Measurements from ENCODE around the gene SCAF8.
A peak's percentile ranks its signal among the peaks of the same experiment; 100 is the strongest.
"Not testable (repeated sequence)": the region's sequence is repeated elsewhere in the genome, so short reads cannot be mapped to it uniquely, and the experiment has no call there.

The SCAF8 gene

DNA sequence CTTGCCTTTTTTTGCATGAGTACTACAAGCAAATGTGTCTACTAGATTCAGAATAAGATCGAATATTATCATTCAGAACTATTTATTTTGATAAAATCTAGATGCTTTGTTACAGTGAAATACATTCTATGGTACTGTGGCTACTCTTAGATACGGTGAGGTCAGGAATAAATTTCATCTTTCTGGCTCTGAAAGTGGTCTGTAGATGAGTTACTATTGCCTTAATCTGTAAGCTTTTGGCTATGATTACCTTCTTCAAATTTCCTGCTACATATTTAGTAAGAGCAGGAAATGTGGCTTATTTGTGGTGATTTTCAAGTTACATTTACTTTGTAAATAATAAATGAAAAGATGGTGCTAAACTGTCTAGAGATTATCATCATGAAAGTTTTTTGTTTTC lies 50.0 kb downstream of the SCAF8 start:
- no peak for DNase-seq

DNA sequence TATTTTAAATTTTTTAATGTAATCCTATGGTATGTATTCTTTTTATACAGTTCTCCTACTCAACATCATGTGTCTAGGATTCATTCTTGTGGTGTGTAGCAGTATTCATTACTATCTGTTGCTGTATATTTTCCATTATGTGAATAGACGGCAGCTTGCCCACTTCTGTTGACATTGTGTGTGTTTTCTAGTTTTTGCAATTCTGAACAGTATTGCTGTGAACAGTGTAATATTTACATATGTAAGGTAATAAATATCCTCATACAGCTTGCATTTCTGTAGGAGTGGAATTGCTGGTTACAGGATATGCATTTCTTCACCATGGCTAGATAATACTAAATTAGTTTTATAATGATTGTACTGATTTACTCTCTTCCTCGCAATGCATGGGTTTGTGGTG lies 51.9 kb downstream of the SCAF8 start:
- DNase-seq: no peak

DNA sequence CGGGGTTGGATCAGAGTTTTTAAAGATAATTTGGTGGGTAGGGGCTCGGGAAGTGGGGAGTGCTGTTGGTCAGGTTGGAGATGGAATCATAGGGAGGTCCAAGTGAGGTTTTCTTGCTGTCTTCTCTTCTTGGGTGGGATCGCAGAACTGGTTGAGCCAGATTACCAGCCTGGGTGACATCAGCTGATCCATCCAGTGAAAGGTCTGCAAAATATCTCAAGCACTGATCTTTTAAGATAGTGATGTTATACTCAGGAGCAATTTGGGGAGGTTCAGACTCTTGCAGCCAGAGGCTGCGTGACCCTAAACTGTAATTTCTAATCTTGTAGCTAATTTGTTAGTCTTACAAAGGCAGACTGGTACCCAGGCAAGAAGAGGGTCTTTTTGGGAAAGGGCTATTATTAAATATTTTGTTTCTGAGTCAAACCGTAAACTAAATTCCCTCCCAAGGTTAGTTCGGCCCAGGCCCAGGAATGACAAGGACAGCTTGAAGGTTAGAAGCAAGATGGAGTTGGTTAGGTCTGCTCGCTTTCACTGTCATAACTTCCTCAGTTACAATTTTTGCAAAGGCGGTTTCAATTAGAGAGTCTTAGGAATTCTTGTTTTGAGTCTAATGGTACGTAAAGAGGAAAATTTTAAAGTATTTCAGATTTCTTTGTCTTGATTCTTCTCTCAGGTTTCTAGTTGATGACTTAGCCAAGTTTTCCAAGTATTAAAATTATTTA lies 53.1 kb downstream of the SCAF8 start:
- DNase-seq: no peak

DNA sequence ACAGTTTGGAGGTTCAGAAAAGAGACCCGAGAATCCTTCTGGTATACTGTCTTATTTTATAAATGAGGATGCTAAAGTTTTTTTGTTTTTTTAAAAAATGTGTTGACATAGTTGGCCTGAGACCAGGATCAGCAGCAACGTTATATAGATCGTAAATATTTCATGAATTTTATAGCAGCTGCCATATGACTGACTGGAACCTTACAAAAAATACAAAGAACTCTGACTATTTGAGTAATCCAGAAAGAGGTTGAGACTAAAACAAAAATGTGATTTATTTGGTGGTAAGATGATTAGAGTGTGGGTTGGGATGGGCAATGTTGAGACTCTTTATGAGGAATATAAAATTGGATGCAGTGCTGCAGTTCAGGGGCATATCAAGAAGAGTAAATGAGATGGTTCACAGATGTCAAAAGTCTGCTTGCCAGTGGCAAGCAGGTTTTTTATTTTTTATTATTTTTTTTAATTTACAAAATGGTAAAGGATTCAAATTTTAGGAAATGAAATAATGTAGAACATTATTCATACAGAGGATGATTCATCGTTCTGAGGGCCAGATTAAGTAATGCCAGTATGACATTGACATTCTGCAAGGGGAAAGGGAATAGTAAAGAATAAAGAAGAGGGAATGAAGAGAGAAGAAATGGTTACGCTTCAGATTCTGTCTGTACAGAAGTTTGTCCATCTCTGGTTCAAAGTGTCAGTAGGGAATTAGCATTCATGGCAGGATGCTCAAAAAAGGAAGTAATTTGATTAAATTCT lies 58.5 kb downstream of the SCAF8 start:
- no peak for DNase-seq

DNA sequence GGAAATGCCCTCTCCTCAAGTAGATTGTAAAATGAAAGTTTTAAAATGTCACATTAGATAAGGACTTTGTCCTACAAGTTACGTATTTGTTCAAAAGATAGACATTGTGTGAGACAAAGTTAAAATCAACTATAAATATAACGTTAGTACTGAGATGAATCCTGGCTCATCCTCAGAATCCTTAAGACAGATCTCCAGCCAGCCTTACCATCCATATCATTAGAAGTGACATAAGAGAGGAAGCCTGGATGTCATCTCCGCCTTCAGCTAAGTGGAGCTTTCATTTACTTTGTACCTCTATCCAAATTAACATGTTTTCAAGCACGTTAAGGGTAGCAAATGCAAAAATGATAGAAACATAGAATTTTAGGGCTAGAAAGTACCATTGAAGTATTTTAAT lies 59.1 kb downstream of the SCAF8 start:
- no peak for DNase-seq

DNA sequence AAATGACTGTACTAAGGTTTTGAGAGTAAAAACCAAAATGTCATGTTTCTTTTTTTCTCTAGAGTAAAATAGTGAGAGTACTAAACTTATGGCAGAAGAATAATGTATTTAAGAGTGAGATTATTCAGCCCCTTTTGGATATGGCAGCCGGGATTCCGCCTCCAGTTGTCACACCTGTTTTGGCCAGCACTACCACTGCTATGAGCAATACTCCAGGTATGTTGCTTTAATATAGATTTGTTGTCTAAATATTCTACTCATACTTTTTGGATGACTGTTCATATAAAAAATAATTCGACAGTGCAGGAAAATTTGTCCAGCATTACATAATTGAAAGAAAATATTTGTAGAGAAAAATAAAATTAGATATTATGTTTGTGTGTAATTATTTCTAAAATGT lies 59.5 kb downstream of the SCAF8 start:
- peak; percentile 24 for DNase-seq

DNA sequence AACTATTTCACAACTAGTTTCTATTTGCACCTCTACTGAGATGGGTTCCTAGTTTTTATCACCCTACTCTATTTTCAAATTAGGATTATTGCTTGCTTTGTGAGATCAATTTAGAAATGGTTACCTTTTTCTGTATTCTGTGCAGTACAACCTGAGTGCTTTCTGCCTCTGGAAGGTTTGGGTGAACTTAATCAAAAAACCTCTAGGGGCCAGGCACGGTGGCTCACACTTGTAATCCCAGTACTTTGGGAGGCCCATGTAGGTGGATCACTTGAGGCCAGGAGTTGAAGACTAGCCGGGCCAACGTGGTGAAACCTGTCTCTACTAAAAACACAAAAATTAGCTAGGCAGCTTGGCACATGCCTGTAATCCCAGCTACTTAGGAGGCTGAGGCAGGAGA lies 63.3 kb downstream of the SCAF8 start:
- DNase-seq: no peak

DNA sequence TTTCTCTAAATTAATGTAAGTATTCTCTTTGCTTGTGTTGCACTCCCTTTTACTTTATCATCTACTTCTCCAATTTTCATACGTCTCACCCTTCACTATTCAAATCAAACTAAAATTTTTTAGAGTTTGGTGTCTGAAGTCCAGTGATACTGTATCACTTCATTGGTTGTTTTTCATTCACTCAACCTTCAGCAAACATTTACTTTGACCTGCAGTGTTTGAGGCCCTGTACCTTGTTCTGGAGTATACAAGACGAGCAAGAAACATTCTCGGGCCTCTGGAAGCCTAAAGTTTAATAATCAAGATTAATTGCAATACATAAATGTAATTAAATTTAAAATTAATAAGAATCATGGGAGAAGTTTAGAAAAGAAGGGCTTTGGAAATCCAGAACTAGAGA lies 64.6 kb downstream of the SCAF8 start:
- DNase-seq: no peak

DNA sequence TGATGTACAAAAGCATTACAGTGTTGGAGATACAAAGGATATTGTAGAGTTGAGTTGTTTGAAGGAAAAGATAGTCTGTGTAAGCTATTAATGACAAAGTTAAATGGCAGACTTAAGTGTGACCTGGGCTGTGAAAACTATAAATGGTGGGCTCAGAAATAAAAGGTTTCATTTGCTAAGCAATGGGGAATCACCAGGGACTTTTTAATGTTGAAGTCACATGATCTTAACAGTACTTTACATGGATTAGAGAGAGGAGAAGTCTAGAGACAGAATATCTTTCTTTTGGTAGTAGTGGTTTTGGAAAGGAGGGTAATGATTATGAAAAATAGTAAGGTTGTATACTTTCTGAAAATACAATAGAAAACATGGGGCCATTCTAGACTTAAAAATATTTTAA lies 67.1 kb downstream of the SCAF8 start:
- no peak for DNase-seq

DNA sequence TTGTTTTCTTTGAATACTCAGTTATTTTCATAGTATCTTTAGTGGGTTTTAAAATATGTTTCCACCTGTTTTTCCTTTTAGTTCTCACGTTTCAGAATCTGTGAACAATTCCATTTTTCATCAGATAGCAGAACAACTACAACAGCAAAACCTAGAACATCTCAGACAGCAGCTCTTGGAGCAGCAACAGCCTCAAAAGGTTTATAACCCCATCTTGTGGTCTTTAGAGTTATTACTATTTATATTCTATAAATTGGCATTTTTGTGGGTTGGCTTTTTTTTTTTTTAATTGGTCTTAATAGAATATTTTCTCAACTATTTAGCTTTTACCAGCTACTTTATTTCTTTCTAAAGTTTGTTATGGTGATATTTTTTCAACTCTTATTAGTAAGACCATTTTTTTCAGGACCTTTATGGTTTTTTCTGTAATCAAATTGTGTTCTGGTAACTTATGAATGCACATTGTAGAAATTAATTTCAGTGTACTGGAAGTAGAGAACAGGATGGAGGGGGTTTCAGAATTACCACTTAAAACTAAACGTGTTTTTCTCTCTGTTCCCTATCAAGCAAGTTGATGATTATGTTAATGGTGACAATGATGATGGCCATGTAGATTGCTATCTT lies 72.2 kb downstream of the SCAF8 start:
- DNase-seq: no peak

DNA sequence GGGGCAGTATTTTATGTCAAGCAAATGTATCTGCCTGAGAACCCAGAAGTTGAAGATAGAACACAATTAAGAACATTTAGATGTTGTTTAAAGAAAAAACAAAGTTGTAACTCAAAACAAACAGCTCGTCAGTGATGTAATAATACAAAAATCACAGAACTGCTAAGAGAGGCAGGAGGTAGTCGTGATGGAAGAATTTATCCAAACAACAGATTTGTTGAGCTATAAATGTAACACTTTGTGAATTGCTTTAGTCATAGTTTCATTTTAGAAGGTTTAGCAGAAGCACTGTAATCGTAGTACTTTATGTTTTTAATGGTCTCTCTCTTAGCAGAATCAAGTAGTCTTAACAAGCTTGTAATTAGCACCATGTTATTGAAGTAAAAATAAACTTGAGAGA lies 73.6 kb downstream of the SCAF8 start:
- DNase-seq: no peak

DNA sequence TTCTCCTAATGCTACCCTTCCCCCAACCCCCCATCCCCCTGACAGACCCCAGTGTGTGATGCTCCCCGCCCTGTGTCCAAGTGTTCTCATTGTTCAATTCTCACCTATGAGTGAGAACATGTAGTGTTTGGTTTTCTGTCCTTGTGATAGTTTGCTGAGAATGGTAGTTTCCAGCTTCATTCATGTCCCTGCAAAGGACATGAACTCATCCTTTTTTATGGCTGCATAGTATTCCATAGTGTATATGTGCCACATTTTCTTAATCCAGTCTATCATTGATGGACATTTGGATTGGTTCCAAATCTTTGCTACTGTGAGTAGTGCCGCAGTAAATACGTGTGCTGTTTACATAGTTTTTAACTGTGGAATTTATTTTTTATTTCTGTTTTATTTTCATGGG lies 78.4 kb downstream of the SCAF8 start:
- DNase-seq: not testable (repeated sequence)

DNA sequence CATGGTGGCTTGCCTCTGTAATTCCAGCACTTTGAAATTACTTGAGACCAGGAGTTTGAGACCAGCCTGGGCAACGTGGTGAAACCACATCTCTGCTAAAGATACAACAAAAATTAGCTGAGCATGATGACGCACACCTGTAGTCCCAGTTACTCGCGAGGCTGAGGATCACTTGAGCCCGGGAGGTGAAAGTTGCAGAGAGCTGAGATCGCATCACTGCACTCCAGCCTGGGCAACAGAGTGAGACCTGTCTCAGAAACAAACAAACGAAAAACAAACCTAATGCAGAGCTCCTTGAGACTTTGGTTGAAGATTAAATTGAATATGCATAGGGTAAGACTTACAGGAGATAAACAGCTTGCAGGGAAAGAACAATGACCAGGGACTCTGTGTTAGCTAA lies 80.8 kb downstream of the SCAF8 start:
- no peak for DNase-seq

DNA sequence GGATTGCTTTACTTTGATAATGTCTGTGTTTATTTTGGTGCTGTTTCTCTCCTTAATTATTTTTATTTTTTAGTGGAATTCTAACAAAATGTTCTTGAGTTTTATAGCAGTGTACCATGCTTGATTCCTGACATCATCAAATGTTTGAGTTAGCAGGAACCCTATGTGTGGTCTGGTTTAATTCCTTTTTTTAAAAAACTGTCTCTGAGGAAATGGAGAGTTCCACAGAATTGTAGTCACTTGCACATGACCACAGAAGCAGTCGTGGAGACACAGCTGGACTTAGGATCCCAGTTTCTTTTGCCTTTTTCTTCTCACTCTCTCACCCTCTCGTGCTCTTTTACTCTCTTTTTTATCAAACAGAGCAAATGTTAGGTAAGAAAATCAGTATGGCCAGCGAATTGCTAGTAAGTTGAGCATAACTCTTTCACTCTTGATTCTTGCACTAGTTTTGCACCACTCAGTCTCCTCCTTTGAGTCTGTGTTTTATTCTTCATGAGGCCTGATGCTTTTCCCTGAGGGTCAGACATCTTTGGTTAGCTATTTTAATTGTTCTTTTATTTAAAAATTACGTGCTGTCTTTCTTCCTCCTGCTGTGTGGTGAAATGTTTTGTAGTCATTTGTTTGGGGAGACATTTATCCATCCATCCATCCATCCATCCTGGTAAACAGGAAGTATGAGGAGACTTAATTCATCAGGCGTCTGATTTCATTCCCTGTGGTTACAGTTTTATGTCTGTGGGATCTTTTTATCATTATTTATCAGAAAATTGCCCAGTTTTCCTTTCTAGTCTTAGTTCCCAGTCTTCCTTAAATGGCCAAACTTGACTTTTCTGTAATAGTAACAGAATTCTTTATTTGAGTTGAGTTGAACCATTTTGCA lies 83.0 kb downstream of the SCAF8 start:
- DNase-seq: no peak

DNA sequence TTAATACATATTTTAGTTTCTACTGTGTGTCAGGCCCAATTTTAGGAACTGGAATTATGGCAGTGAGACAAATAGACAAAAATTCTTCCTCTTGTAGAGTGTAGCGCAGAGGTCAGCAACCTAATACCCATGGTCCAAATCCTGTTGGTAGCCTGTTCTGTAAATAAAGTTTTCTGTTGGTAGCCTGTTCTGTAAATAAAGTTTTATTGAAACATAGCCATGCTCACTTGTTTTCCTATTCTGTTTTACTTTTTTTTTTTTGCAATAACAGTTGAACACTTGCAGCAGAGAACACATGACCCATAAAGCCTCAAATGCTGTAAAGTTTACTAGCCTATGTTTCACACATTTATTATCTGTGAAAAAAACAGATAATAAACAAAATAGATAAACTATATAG lies 87.9 kb downstream of the SCAF8 start:
- DNase-seq: no peak

DNA sequence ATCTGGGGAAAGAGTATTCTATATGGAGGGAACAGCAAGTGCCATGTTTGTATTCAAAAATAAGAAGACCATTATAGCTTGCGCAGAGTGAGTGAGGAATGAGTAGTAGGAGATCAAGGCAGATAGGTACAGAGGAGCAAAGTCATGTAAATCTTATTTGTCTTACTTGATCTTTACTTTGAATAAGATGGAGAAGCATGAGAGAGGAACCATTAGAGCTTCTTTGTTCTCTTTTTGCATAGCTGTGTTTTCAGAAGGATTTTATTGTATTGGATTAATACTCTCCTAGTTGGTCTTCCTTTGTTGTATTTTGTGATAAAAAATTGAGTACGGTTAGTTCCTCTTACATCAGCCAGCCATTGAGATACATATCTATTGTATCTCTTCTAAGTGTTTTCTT lies 88.4 kb downstream of the SCAF8 start:
- no peak for DNase-seq

DNA sequence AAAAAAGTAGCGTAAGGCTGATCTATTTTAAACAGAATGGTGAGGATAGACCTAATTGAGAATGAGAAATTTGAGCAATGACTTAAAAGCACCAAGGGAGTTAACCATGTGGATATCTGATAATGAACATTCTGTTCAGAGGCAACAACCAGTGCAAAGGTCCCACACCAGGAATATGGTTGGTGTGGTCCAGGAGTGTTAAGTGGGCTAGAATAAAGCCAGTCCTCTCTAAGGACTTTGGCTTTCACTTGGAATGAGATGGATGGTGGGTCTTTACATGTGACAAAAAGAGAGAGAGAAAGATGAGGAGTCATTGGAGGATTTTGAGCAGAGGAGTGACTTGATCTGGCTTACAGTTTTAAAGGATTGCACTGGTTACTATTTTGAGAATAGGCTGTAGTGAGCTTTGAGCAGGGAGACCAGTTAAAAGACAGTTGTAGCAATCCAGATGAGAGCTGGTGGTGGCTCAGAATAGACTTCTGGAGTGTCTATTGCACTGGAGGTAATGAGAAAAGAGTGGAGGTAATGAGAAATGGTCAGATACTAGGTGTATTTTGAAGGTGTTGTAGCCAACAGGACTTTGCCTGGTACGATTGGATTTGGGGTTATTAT lies 89.8 kb downstream of the SCAF8 start:
- DNase-seq: no peak

DNA sequence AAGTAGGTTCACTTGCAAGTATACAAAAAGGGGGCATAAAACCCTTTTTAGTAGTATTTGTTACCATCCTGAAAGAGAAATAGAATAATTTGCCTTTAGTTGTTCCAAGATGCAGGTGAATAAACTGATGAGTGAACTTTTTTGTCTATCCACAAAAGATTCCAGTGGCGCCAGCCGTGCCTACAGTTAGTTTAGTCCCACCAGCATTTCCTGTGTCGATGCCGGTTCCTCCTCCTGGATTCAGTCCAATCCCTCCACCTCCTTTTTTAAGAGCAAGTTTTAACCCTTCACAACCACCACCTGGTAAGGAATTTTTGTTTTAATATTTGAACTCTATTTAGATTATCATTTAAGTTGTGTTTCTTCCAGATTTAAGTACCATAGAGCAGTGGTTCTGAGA lies 90.9 kb downstream of the SCAF8 start:
- DNase-seq: no peak

DNA sequence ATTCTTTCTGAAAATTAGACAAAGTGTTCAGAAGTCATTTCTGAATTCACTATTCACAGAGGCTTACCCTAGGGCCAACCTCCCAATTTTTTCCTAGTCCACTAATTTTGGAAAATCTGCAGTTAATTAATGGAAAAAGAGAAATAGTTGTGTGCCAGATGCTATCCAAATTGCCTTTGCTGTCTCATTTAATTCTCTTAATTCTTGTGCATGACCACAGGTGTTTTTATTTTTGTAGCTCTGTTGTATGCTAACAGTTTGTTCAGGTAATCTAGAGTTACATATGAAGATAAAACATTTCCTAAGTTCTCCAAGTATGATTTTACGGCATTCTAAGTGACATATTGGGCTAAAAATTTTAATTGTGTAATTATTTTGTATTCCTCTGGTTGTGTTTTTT lies 96.8 kb downstream of the SCAF8 start:
- no peak for DNase-seq

DNA sequence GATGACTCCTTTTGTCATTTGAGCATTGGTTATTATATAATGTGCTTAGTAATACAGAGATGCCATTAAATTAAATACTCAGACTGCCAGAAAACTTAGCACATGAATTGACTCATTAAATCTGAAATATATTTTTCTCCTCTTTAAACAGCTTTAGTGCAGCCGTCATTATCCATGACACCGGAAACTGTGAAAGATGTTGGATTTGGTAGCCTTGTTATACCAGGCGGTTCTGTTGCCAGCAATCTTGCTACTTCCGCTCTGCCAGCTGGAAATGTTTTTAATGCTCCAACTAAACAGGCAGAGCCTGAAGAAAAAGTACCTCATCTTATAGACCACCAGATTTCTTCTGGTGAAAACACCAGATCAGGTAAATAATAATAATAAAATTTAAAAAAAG lies 97.6 kb downstream of the SCAF8 start:
- DNase-seq: no peak

DNA sequence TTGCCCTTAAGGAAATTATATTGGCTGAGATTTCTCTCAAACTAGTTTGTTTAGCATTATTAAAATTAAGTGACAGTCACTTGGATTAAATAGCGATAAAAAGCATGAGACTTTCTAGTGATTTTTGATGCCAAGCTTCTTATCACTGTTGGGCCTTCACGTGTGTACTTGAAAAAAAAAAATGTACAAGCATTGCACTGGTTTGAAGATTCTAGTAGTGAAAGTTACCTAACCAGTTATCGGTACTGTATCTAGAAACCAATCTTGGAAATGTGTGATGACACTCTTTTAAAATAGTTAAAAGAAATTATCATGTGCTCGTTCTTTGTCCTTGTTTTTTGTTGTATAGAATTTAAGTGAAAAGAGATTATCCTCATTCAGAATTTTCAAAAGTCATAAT lies 102.1 kb downstream of the SCAF8 start:
- DNase-seq: no peak

DNA sequence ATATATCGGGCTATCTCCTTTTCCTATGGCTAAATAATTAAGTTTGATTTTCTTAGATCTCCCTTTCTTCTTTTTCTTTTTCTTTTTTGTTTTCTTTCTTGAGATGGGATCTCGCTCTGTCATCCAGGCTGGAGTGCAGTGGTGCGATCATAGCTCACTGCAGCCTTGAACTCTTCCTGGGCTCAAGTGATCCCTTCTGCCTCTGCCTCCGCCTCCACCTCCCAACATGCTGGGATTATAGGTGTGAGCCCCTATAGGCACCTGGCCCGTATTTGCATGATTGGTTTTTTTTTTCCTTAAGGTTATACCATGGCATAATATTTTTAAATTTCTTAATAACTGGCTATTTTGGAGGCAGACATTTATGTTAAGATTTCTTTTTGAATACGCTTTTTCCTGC lies 106.3 kb downstream of the SCAF8 start:
- DNase-seq: no peak

DNA sequence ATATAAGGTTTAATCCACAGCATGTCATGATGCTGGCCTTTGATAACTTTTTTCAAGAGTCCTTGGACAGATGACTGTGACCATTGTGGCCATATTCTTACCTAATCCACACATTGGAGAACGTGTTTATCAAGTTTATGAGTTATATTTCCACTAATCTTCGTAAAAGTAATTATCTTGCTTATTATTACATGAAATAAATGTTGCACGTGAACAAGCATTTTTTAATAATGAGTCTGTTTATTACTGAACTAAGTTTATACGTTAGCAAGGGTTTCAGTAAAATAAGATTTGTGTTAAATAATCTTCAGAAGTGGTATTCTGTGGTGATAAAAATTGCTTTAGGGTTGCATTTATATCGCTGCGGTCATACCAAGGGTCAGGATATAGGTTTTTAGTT lies 107.1 kb downstream of the SCAF8 start:
- no peak for DNase-seq

All from 8988T (cell line).